ENCODE results near the gene NUP210L. TPM values are rescaled to one million over a fixed set of nuclear protein-coding genes. Genes with fewer than 3 reads are reported as not detected.
A peak's percentile ranks its signal among the peaks of the same experiment; 100 is the strongest.
"Not testable (repeated sequence)": the region's sequence is repeated elsewhere in the genome, so short reads cannot be mapped to it uniquely, and the experiment has no call there.

The NUP210L gene
- total and polyA plus RNA-seq, 9 of the 15 experiments (the other 6 are each of a cell fraction or from before 2014, with no cell fraction given): 0.01 to 0.04 TPM; not detected in 7

- in situ Hi-C loops (cut with MboI) (loop anchor here (10.0 kb wide), 1 partner anchor 480 kb away; no protein-coding TSS in a partner anchor), intact Hi-C loops (cut with micrococcal nuclease) (loop anchor here (10.0 kb wide), 1 partner anchor 630 kb away; the partner anchor contains the start of gene S100A9)
- CTCF ChIA-PET (ENCODE audit: low intra/inter-chr PET ratio): no interaction called here
- H3K4me1 ChIP-seq (replicated peaks in 1 of 2; ENCODE audit: control insufficient read depth in 2 of 2, insufficient read depth in 2 of 2, low read length in 2 of 2): peaks cover 5 to 15% of the 10 kb centered on the region in 2 experiments; a peak in 4 of 5 replicates
- H4K20me1 ChIP-seq (replicated peaks; ENCODE audit: control insufficient read depth, insufficient read depth, low read length): no peaks in the 10 kb centered on the region
- WGBS (ENCODE audit: insufficient coverage, low coverage, missing lambda C conversion rate): 52% methylated on average over 6 of the region's 6 CpGs
- H3K4me3 ChIP-seq: peak overlapping the region; percentile 55; the same call in 1 of the 2 replicates
- H3K9ac ChIP-seq (ENCODE audit: insufficient read depth in 1 of 2, low read depth in 2 of 2, low read length in 2 of 2): peak overlapping the region in 1 of 2 experiments; percentile 89; a peak in 3 of 4 replicates
- H3K27ac ChIP-seq (ENCODE audit: extremely low read depth, low read depth, low read length): no peak overlapping the region; the same call in 2 of the 3 replicates
- BruUV-seq (replicated peaks): no TSS peak
- ATAC-seq (no peak), FAIRE-seq (no peak), DNase-seq (ENCODE audit: extremely low read depth in 1 of 4, low spot score in 3 of 4) (no peak)
- POLR2A ChIA-PET: interaction anchor here (0.6 to 1.8 kb wide), 3 partner anchors 10 to 120 kb away, joined by 3 to 6 read pairs (median 5); partner anchors contain the start of gene DENND4B
- H3K4me2 ChIP-seq (ENCODE audit: insufficient read depth, low read length): peak overlapping the region; percentile 94
- no peaks in the 10 kb centered on the region for H3K27me3 ChIP-seq (ENCODE audit: control insufficient read depth in 2 of 2, insufficient read depth in 2 of 2, low read length in 2 of 2)
- H2AFZ ChIP-seq (ENCODE audit: low read depth, low read length): no peak overlapping the region
- no peaks in the 10 kb centered on the region for H3K9me1 ChIP-seq (ENCODE audit: control insufficient read depth, insufficient read depth, low read length)
- H3K79me2 ChIP-seq (ENCODE audit: control insufficient read depth, insufficient read depth, low read length): peaks cover 15% of the 10 kb centered on the region
- TF ChIP-seq FUS (optimal IDR thresholded peaks at IDR 0.05; ENCODE audit: low read depth, low read length) (no peak), SPI1 (IDR thresholded peaks at IDR 0.05; ENCODE audit: borderline replicate concordance, low read depth, low read length) (0 out of 2 replicates have a peak, but pooled peaks have one; percentile 31)
- TF ChIP-seq, protein P1, sequence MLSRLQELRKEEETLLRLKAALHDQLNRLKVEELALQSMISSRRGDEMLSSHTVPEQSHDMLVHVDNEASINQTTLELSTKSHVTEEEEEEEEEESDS (CRISPR knock-in tag; IDR thresholded peaks at IDR 0.05): no peak
- H3K36me3 ChIP-seq (ENCODE audit: control insufficient read depth, insufficient read depth, low read length): peaks cover 21% of the 10 kb centered on the region; the same call in 2 of the 3 replicates
- no peaks in the 10 kb centered on the region for H3K9me3 ChIP-seq (replicated peaks; ENCODE audit: control insufficient read depth, insufficient read depth, low read depth, low read length)
These were observed 170.6 kb downstream of the NUP210L start for GRCh38 chr1:153984123-153984894.

- Histone ChIP-seq H3K36me3 (ENCODE audit: control insufficient read depth, insufficient read depth, low read length) (peaks cover 21% of the 10 kb centered on the region; the same call in 2 of the 3 replicates), H3K79me2 (ENCODE audit: control insufficient read depth, insufficient read depth, low read length) (peaks cover 39% of the 10 kb centered on the region), H3K4me1 (replicated peaks in 1 of 2; ENCODE audit: control insufficient read depth in 2 of 2, insufficient read depth in 2 of 2, low read length in 2 of 2) (peaks cover 11 to 24% of the 10 kb centered on the region in 2 experiments; a peak in 4 of 5 replicates)
- in situ Hi-C loops (cut with MboI): loop anchor here (10.0 kb wide), 1 partner anchor 477 kb away; no protein-coding TSS in a partner anchor
- H3K9ac ChIP-seq (ENCODE audit: insufficient read depth in 1 of 2, low read depth in 2 of 2, low read length in 2 of 2); H4K20me1 ChIP-seq (replicated peaks; ENCODE audit: control insufficient read depth, insufficient read depth, low read length); H3K9me3 ChIP-seq (replicated peaks; ENCODE audit: control insufficient read depth, insufficient read depth, low read depth, low read length); H3K9me1 ChIP-seq (ENCODE audit: control insufficient read depth, insufficient read depth, low read length); H3K27me3 ChIP-seq (ENCODE audit: control insufficient read depth in 2 of 2, insufficient read depth in 2 of 2, low read length in 2 of 2); H3K27ac ChIP-seq (ENCODE audit: extremely low read depth, low read depth, low read length); ATAC-seq; FAIRE-seq; H3K4me3 ChIP-seq; H2AFZ ChIP-seq (ENCODE audit: low read depth, low read length); DNase-seq (ENCODE audit: extremely low read depth in 1 of 4, low spot score in 3 of 4); H3K4me2 ChIP-seq (ENCODE audit: insufficient read depth, low read length); CTCF ChIA-PET (ENCODE audit: low intra/inter-chr PET ratio): not testable (repeated sequence)
- 90% methylated on average over 2 of the region's 2 CpGs for WGBS (ENCODE audit: insufficient coverage, low coverage, missing lambda C conversion rate)
- POLR2A ChIA-PET: interaction anchor here (1.2 to 1.4 kb wide), 2 partner anchors 9 kb away, joined by 3 to 9 read pairs; partner anchors contain the start of gene RPS27
- intact Hi-C loops (cut with micrococcal nuclease): loop anchor here (10.0 kb wide), 1 partner anchor 627 kb away; the partner anchor contains the start of gene S100A9
- BruUV-seq (replicated peaks): TSS peak; percentile 85
These were observed 173.1 kb downstream of the NUP210L start for GRCh38 chr1:153981735-153982134.

All from K562 (cell line).